Measurements from ENCODE around the gene SSB. TPM values are rescaled to one million over a fixed set of nuclear protein-coding genes. Genes with fewer than 3 reads are reported as not detected.
A peak's percentile ranks its signal among the peaks of the same experiment; 100 is the strongest.

SSB gene
- total and polyA plus RNA-seq, 2 of the 13 experiments (the other 11 are each of a cell fraction or from before 2014, with no cell fraction given) = 109 to 208 TPM

DNA sequence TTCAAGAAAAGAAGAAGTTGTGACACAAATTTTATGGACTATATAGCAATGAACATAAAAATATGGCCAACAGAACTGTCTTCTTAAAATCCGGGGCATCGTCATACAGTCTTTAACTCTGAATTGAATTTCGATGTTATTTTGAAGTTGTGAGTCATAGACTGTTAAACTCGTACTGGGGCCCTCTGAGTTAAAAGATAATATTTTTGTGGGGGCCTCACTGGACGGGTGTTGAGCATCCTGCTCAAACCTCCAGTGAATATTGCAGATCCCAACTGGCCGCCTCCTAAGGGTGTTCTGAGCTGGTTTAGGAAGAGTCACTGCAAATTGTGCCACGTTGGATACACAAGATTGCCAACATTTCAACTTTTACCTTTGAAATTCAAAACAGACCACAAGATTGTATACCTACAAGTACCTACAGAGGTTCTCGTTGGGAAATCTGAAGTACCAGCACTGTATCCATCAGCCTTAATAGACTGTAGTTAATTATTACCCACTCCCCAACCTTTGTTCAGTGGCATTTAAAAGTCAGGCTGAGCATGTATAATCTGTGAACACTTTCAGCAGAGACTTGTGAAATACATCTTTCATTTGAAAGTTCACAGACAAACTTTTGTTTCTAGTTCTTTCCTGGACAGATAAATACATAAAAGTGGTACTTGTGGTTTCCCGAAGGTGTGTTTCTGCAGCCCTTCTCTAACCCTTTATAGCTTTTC lies 37.3 kb upstream of the SSB start (continued):
- TF ChIP-seq, protein P1, sequence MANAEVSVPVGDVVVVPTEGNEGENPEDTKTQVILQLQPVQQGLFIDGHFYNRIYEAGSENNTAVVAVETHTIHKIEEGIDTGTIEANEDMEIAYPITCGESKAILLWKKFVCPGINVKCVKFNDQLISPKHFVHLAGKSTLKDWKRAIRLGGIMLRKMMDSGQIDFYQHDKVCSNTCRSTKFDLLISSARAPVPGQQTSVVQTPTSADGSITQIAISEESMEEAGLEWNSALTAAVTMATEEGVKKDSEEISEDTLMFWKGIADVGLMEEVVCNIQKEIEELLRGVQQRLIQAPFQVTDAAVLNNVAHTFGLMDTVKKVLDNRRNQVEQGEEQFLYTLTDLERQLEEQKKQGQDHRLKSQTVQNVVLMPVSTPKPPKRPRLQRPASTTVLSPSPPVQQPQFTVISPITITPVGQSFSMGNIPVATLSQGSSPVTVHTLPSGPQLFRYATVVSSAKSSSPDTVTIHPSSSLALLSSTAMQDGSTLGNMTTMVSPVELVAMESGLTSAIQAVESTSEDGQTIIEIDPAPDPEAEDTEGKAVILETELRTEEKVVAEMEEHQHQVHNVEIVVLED (CRISPR knock-in tag; IDR thresholded peaks at IDR 0.05; ENCODE audit: borderline replicate concordance) = no peak; the same call in 1 of the 2 replicates
- TF ChIP-seq GABPB1 (CRISPR knock-in tag; IDR thresholded peaks at IDR 0.05) = no peak
- TF ChIP-seq POLR2AphosphoS2 (IDR thresholded peaks at IDR 0.05; ENCODE audit: low read depth, low read length) = no peak
- no peak for TF ChIP-seq EZH2 (conservative IDR thresholded peaks at IDR 0.05; ENCODE audit: low read depth, low read length)
- peak; percentile 93 for TF ChIP-seq HNRNPUL1 (IDR thresholded peaks at IDR 0.05; ENCODE audit: low read depth, low read length)
- 0 out of 2 replicates have a peak, but pooled peaks have one; percentile 13 for TF ChIP-seq ZSCAN20 (CRISPR knock-in tag; IDR thresholded peaks at IDR 0.05; ENCODE audit: borderline replicate concordance)
- no peak for TF ChIP-seq TBL1XR1 (IDR thresholded peaks at IDR 0.05; ENCODE audit: borderline replicate concordance, low read length, partially characterized antibody)
- TF ChIP-seq DR1 (CRISPR knock-in tag; IDR thresholded peaks at IDR 0.05) = no peak; the same call in 1 of the 2 replicates
- no peak for TF ChIP-seq ZNF530 (CRISPR knock-in tag; IDR thresholded peaks at IDR 0.05; ENCODE audit: low read depth)
- no peak for TF ChIP-seq PHF21A (CRISPR knock-in tag; IDR thresholded peaks at IDR 0.05)
- TF ChIP-seq, protein P2, sequence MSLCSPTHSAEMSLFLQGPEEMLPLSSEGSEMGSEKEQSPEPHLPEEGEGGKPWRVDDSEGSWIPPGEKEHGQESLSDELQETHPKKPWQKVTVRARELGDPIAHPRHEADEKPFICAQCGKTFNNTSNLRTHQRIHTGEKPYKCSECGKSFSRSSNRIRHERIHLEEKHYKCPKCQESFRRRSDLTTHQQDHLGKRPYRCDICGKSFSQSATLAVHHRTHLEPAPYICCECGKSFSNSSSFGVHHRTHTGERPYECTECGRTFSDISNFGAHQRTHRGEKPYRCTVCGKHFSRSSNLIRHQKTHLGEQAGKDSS (CRISPR knock-in tag; IDR thresholded peaks at IDR 0.05; ENCODE audit: borderline replicate concordance, low read depth) = no peak
- no peak for TF ChIP-seq ZNF562 (CRISPR knock-in tag; IDR thresholded peaks at IDR 0.05; ENCODE audit: borderline replicate concordance)
- no peak for TF ChIP-seq ZNF251 (CRISPR knock-in tag; IDR thresholded peaks at IDR 0.05)
- TF ChIP-seq, protein P3, sequence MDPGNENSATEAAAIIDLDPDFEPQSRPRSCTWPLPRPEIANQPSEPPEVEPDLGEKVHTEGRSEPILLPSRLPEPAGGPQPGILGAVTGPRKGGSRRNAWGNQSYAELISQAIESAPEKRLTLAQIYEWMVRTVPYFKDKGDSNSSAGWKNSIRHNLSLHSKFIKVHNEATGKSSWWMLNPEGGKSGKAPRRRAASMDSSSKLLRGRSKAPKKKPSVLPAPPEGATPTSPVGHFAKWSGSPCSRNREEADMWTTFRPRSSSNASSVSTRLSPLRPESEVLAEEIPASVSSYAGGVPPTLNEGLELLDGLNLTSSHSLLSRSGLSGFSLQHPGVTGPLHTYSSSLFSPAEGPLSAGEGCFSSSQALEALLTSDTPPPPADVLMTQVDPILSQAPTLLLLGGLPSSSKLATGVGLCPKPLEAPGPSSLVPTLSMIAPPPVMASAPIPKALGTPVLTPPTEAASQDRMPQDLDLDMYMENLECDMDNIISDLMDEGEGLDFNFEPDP (CRISPR knock-in tag; conservative IDR thresholded peaks at IDR 0.05) = no peak
- TF ChIP-seq, protein P4, sequence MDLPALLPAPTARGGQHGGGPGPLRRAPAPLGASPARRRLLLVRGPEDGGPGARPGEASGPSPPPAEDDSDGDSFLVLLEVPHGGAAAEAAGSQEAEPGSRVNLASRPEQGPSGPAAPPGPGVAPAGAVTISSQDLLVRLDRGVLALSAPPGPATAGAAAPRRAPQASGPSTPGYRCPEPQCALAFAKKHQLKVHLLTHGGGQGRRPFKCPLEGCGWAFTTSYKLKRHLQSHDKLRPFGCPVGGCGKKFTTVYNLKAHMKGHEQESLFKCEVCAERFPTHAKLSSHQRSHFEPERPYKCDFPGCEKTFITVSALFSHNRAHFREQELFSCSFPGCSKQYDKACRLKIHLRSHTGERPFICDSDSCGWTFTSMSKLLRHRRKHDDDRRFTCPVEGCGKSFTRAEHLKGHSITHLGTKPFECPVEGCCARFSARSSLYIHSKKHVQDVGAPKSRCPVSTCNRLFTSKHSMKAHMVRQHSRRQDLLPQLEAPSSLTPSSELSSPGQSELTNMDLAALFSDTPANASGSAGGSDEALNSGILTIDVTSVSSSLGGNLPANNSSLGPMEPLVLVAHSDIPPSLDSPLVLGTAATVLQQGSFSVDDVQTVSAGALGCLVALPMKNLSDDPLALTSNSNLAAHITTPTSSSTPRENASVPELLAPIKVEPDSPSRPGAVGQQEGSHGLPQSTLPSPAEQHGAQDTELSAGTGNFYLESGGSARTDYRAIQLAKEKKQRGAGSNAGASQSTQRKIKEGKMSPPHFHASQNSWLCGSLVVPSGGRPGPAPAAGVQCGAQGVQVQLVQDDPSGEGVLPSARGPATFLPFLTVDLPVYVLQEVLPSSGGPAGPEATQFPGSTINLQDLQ (CRISPR knock-in tag; IDR thresholded peaks at IDR 0.05) = no peak
- TF ChIP-seq, protein P5, sequence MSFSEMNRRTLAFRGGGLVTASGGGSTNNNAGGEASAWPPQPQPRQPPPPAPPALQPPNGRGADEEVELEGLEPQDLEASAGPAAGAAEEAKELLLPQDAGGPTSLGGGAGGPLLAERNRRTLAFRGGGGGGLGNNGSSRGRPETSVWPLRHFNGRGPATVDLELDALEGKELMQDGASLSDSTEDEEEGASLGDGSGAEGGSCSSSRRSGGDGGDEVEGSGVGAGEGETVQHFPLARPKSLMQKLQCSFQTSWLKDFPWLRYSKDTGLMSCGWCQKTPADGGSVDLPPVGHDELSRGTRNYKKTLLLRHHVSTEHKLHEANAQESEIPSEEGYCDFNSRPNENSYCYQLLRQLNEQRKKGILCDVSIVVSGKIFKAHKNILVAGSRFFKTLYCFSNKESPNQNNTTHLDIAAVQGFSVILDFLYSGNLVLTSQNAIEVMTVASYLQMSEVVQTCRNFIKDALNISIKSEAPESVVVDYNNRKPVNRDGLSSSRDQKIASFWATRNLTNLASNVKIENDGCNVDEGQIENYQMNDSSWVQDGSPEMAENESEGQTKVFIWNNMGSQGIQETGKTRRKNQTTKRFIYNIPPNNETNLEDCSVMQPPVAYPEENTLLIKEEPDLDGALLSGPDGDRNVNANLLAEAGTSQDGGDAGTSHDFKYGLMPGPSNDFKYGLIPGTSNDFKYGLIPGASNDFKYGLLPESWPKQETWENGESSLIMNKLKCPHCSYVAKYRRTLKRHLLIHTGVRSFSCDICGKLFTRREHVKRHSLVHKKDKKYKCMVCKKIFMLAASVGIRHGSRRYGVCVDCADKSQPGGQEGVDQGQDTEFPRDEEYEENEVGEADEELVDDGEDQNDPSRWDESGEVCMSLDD (CRISPR knock-in tag; IDR thresholded peaks at IDR 0.05; ENCODE audit: borderline replicate concordance) = no peak
- peak; percentile 51; the same call in 1 of the 2 replicates for TF ChIP-seq ZMYM4 (CRISPR knock-in tag; IDR thresholded peaks at IDR 0.05)
- TF ChIP-seq NR2F2 (IDR thresholded peaks at IDR 0.05; ENCODE audit: borderline replicate concordance, low read depth) = 0 out of 2 replicates have a peak, but pooled peaks have one; percentile 50
- TF ChIP-seq ZC3H4 (CRISPR knock-in tag; IDR thresholded peaks at IDR 0.05; ENCODE audit: borderline replicate concordance) = no peak
- no peak for TF ChIP-seq KLF12 (CRISPR knock-in tag; IDR thresholded peaks at IDR 0.05; ENCODE audit: borderline replicate concordance)

Data from HepG2 (cell line).